HL-60/S4 (cell line): ENCODE results near the gene MPLKIP.
"Not testable (repeated sequence)": the region's sequence is repeated elsewhere in the genome, so short reads cannot be mapped to it uniquely, and the experiment has no call there.

Experiments used
- in situ Hi-C: fragments of 300-500 bp; cut with MboI; formaldehyde crosslinking; loops from 2 replicates; pipeline ENCODE4 v1.14.3; 2022; ENCODE audit warnings: low sequenced_read_pairs

The MPLKIP gene

DNA sequence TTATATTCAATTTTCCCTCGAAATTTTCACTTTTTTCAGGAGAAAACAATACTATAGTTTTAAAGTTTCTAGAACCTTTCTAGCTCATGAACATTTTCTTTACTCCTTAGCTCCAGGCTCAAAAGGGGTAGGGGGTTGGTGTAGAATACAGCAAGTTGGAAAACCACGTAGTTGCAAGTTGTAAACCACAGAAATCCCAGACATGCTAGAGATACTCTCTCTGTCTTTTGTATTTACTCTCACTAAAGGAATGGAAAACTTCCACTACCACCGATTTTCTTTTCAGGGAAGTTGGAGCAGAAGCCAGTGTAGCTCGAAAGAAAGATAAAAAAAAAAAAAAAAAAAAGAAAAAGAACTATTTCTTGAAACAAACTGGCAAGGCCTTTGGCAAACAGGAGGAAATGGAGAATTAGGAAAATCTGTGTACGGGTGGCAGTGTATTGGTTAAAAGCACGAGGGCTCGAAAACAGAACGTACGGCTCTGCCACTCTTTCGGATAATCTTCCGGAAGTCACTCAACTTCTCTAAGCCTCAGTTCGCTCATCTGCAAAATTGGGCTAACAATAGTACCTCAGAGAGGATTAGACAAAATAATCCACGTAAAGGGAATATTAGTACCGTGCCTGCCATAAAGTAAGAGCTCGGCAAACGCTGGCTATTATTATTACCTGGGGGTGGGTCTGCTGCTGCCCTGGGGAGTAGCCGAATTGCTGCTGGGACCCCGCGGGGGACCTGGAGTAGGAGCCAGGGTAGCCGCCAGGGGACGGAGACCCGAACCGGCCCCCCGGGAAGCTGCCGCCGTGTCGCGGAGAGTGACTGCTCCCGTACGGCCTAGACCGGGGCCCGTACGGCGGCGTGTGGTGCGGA, 628 bp downstream of the MPLKIP start:
- in situ Hi-C loops = no loop called here

DNA sequence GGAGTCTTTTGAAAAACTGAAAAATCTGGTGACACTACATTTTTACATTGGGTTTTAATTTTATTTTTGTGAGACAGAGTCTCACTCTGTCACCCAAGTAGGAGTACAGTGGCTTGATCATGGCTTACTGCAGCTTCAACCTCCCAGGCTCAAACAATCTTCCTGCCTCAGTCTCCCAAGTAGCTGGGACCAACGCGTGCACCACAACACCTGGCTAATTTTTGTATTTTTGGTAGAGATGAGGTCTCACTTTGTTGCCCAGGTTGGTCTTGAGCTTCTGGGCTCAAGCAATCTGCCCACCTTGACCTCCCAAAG, 11.5 kb downstream of the MPLKIP start:
- in situ Hi-C loops = no loop called here

DNA sequence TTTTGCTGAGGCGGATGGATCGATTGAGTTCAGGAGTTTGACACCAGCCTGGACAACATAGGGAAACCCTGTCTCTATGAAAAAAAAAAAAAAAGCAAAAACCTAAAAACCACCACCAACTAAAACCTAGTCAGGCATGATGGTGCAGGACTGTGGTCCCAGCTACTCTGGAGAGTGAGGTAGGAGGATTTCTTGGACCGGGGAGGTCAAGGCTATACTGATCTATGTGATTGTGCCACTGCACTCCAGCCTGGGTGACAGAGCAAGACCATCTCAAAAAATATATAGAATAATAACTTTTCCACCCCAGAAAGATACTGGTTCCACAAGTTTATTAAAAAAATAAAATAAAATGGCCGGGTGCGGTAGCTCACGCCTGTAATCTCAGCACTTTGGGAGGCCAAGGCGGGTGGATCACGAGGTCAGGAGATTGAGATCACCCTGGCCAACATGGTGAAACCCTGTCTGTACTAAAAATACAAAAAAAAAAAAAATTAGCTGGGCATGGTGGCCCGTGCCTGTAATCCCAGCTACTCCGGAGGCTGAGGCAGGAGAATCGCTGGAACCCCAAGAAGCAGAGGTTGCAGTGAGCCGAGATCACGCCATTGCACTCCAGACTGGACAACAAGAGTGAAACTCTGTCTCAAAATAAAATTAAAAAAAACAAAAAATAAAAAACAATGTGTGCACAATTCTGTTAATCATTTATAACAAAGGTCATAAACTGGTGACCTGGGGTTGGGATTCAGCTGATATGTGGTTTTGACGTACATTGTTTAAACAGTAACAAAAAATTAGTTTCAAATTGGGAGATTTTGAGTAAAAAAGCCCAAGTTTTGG, 12.1 kb downstream of the MPLKIP start:
- in situ Hi-C loops = not testable (repeated sequence)

DNA sequence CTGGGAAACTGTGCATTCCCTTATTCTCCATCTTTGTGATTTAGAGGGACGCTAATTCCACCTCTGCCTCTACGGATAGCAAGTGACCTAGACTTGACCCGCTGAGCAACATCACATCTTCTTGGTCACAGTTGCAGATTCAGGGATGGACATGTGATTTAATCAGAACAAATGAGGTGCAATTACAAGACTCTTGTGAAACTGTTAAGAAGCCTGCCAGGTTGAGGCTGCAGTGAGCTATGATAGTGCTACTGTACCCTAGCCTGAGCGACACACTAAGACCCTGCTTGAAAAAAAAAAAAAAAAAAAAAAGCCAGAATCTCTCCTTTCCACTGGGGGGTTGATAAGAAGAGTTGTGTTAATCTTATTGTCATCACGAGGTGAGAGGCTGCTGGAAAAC, 14.4 kb downstream of the MPLKIP start:
- in situ Hi-C loops = no loop called here

DNA sequence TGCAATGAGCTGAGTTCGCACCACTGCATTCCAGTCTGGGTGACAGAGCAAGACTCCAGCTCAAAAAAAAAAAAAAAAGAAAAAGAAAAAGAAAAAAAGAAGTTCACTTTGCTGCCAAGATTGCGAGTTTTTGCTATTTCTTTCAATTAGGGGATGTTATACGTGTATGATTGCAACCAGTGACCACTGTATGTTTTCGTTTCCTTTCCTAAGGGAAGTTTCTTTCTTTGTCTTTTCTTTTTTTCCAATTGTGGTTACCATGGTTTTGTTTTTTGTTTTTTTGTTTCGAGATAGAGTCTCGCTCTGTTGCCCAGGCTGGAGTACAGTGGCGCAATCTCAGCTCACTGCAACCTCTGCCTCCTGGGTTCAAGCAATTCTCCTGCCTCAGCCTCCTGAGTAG, 16.2 kb downstream of the MPLKIP start:
- in situ Hi-C loops = not testable (repeated sequence)

DNA sequence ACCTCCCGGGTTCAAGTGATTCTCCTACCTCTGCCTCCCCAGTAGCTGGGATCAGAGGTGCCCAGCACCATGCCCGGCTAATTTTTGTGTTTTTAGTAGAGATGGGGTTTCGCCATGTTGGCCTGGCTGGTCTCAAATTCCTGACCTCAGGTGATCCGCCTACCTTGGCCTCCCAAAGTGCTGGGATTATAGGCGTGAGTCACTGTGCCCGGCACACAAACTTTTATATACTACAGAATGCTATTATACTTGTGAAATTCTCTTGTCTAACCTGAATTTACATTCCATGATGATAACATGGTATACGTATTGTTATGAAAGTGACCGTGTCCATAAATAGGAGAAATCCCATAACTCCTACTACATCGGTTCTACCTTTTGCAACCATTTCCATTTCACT, 17.2 kb downstream of the MPLKIP start:
- in situ Hi-C loops = not testable (repeated sequence)

DNA sequence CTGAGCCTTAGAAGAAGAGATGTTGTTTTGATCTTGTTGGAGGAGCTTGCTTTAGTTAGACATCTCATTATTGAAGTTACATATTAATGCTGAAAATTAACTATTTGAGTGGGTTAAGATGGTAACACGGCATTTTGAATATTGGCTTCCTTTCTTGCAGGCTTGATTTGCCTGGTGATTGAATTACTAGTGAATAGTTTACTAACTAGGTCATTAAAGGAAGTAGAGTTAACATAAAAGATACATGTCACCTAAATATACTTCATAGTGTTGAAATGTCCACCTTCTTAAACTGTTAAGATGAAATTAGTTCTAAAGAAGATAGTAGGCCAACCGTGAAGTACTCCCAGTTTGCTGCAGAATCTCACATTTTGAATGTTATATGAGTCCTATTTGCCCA, 18.5 kb downstream of the MPLKIP start:
- in situ Hi-C loops = no loop called here

DNA sequence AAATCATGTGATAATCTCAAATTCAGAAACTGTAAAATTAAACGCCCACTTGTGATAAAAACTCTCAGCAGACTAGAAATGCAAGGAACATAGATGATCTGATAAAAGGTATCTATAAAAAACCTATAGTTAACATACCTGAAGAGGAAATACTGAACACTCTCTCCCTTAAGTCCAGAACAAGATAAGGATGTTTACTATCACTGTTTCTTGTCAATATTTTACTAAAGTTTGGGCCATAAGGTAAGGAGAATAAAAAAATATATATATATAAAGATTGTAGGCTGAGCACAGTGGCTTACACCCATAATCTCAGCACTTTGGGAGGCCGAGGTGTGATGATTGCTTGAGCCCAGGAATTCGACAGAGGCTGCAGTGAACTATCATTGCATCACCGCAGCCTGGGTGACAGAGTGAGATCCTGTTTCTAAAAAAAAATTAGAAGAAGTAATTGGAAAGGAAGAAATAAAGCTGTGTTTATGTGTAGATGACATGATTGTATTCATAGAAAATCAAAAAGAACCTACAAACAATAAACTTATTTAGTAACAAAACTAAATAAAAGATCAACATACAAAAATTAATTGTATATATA, 28.4 kb downstream of the MPLKIP start:
- in situ Hi-C loops = no loop called here

DNA sequence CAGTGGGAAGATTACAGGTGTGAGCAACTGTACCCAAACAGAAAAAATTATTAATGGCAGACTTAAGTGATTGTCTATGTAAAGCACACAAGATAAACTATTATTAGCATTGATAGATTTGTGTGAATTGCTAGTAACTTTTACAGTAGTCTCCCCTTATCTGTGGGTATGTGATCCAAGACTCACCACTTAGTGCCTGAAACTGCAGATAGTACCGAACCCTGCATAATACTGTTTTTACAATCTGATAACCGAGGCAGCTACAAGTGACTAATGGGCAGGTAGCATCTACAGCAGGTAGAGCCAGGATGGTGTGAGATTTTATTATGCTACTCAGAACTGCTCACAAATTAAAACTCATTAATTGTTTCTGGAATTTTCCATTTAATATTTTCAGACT, 31.5 kb downstream of the MPLKIP start:
- in situ Hi-C loops = no loop called here

DNA sequence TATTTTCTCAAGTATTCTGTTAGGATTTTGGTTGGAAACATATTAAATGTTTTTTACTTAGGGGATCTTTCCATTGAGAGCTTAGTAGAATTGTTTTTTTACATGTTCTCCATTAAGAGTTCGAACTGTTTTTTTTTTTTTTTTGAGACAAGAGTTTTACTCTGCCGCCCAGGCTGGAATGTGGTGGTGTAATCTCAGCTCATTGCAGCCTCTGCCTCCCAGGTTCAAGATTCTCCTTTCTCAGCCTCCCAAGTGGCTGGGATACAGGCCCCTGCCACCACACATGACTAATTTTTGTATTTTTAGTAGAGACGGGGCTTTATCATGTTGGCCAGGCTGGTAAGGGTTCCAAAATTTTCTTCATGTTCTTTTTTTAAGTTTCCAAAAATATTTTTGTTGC, 33.2 kb downstream of the MPLKIP start:
- in situ Hi-C loops = no loop called here

DNA sequence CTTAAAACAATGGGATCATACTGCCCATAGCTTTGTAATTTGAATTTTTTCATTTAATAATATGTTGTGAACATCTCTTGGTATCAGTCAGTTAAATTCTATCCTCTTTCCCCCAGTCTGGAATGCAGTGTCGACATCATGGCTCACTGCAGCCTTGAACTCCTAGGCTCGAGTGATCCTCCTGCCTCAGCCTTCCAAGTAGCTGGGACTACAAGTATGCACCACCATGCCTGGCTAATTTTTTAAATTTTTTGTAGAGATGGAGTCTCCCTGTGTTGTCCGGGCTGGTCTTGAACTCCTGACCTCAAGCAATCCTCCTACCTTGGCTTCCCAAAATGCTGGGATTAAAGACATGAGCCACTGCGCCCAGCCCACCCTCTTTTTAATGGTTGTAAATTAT, 34.6 kb downstream of the MPLKIP start:
- in situ Hi-C loops = no loop called here

DNA sequence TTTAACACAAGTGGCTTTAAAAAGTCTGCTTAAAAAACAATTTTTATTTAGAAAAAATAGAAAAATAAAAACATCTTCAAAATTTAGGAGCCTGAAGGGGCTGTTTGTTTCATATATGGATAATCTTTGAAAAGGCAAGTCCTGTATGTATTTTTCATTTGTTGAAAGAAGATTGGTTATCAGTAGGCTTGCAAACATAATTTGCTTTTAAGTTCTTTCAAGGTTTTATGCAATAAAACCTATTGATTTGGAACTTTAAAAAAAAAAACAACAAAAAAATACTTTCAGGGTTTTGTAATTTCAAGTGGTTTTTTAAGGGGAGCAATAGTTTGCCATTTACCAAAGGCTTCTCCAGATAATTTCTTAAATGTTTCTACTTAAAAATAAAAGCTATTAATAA, 35.6 kb downstream of the MPLKIP start:
- in situ Hi-C loops = no loop called here

DNA sequence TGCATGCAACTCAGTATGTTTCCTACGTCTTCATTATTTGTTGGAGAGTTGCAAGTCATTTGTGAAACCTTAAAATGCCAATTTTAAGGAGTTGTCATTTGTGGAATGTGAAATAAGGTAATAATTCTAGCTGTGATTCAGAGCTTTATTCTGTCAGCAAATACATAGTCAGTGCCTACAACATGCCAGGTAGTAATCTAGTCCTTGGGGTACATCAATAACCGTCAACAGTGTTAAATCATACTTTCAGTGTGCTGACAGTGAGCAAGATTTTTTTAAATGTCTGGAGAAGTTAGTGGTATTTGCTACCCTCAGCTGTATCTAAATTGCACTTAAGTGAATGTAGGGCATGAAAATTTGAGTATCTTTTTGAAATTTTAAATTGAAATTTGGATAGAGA, 36.7 kb downstream of the MPLKIP start:
- in situ Hi-C loops = no loop called here

DNA sequence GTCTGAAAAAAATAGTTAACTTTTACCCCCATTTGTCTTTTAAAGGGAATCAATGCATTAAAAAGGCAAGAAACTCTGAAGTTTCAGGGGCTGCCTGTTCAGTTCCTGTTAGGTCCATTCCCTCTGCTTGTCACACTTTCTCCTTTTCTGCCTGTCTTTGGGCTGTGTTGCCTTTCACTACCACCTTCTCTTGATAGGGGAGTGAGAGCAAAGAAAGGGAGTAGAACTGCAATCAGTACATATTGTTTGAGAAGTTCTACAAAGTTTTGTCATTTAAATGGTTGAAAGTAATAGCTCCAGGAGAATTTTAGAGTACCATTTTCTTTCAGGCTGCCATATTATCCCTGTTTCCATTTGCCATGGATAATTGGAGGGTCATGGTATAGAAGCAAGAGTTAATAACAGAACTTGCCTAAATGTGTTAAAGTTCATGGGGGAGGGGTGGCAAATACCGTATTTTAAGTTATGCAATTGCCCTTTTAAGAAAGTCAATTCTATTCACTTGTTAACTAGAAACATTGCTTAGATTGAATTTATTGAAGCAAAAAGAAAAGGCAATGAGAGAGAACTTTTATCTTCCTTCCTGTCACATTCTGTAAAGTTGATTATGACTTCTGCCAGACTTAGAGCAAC, 38.6 kb downstream of the MPLKIP start:
- in situ Hi-C loops = no loop called here

DNA sequence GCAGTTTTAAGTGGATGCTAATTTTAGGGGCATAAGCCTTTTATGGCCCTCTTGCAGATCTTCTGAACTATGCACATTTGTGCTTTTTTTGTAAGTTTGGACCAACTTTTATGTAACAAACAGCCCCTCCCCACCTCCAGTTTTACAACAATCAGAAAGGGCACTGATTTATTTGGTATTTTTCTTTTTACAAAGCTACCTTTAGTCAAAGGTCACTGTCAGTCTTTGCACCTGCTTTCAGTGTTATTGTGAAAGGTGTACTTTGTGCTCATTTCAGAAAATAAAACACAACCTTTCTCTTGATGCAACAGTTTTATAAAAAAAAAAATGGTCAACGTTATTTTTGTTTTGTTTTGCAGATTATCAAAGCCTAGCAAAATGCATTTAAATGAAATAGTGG, 39.2 kb downstream of the MPLKIP start:
- in situ Hi-C loops = no loop called here

DNA sequence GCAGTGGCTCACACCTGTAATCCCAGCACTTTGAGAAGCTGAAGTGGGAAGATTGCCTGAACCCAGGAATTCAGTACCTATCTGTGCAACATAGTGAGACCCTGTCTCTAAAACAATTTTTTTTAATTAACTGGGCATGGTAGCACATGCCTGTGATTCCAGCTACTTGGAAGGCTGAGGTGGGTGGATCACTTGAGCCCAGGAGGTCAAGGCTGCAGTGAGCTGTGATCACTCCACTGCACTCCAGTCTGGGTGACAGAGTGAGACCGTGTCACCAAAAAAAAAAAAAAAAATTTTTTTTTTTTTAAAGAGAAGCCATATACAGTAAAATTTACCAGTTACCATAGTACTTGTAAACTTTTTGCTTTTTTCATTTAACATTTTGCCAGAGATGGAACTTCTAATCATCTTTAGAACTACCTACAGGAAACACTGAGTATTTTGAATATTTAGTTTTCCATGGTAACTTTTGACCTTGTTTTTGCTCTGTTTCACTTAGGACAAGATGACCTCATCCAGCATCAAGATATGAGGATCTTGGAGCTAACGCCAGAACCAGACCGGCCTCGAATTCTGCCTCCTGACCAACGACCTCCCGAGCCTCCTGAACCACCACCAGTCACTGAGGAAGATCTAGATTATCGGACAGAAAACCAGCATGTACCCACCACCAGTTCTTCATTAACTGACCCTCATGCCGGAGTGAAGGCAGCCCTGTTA, 40.6 kb downstream of the MPLKIP start:
- in situ Hi-C loops = no loop called here

DNA sequence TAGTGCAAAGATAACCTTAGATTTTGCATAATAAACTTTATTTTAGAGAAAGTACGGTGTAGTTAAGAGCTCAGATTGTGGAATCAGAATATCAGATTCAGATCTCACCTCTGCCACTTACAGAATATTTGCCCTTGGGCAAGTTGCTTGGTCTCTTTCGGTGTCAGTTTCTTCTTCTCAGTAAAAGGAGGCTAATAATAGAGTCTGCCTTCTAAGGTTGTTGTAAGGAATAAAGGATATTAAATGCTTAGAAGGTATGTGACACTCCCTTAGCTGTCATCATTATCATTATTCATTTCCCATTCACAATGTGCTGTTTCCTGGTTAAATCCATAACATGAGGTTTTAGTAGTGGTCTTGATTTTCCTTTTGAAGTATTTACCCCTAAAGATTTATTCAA, 42.2 kb downstream of the MPLKIP start:
- in situ Hi-C loops = no loop called here

DNA sequence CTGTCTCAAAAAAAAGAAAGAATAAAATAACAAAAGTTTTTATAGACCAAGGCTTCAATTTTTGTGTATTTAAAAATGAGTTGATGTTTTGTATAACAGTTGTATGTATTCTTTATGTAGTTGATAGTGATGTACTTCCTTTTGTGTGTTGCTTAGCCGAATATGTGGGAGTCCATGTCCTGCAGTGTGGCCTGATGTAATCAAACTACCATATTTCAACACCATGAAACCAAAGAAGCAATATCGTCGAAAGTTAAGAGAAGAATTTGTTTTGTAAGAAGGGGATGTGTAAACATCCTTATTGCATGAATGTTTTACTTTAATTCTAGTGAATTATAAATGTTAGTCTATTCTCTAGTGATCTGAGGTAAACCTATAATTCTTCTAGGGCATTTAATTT, 56.6 kb downstream of the MPLKIP start:
- in situ Hi-C loops = no loop called here
